Retinal pigment epithelial cell (primary cell): Measurements from ENCODE around the gene NRG3.

Source experiments
- DNase-seq: peaks from one replicate; pipeline ENCODE4 v3.0.0-alpha.2; 2010; ENCODE audit warnings: low read depth
- H3K4me3 ChIP-seq: 2 replicates; pipeline ENCODE4 v1.5.1; 2011; ENCODE audit warnings: mild to moderate bottlenecking, low read length, control low read depth, moderate library complexity
- TF ChIP-seq, protein P1 (sequence below): conservative IDR thresholded peaks from 2 replicates; pipeline ENCODE4 v1.5.1; 2011; ENCODE audit warnings: low read depth, low read length, control low read depth, inconsistent platforms

The NRG3 gene

DNA sequence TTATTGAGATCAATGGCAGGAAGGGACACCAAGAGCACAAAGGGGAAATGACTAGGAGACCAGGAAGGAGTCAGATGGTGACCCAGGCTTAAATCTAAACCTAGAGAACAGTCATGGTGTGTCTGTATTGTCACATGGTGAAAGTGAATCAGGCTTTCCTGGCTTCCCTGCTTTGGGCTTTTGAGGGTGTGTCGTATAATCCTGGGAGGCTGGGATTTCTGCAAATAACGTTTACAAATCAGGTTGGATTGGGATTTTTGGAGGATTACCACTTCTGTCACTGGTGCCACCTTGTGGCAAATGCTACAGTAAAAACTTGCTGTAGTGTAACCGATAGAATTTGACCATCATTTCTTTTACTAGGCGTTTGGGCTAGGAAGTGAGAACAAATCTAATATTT lies 502.6 kb downstream of the NRG3 start:
- no peak overlapping the region for H3K4me3 ChIP-seq
- no peak for DNase-seq
- TF ChIP-seq, protein P1, sequence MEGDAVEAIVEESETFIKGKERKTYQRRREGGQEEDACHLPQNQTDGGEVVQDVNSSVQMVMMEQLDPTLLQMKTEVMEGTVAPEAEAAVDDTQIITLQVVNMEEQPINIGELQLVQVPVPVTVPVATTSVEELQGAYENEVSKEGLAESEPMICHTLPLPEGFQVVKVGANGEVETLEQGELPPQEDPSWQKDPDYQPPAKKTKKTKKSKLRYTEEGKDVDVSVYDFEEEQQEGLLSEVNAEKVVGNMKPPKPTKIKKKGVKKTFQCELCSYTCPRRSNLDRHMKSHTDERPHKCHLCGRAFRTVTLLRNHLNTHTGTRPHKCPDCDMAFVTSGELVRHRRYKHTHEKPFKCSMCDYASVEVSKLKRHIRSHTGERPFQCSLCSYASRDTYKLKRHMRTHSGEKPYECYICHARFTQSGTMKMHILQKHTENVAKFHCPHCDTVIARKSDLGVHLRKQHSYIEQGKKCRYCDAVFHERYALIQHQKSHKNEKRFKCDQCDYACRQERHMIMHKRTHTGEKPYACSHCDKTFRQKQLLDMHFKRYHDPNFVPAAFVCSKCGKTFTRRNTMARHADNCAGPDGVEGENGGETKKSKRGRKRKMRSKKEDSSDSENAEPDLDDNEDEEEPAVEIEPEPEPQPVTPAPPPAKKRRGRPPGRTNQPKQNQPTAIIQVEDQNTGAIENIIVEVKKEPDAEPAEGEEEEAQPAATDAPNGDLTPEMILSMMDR = peak; percentile 53

DNA sequence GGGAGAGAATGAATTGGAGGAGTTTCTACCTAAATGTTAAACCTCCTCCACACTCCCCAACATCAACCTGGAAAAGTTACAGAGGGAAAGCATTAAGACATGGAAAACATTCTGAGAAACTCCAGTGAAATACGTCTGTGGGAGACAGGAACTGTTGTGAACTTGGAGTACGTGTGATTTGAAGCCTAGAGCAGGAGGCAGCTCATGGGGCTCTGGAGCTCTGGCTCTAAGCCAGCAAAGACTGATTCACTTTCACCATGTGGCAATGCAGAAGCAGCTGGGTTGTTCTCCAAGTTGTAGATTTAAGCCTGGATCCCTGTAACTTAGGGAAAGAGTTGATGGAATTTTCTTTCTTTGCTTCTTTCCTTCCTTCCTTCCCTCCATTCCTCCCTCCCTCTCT lies 503.2 kb downstream of the NRG3 start:
- DNase-seq = peak; percentile 72
- TF ChIP-seq, protein P1 = no peak
- no peak overlapping the region for H3K4me3 ChIP-seq

DNA sequence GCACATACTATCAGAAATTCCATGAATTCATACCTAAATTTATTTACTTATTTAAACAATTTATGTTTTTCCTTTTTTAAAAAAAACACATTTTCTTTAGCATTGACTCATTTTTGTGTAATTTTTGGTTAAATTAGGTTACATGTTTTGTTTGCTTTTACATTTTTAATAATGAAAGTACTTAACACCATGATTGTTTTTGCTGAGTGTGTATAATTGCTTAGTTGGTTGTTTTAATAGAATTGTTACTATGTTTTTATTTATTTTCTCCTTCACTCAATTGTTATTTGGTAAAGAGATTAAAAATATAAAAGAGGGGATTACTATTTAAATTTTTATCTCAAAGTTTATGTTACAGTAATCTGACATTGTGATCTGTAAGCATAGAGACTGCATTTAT lies 508.4 kb downstream of the NRG3 start:
- TF ChIP-seq, protein P1 = no peak
- DNase-seq = no peak
- no peak overlapping the region for H3K4me3 ChIP-seq

DNA sequence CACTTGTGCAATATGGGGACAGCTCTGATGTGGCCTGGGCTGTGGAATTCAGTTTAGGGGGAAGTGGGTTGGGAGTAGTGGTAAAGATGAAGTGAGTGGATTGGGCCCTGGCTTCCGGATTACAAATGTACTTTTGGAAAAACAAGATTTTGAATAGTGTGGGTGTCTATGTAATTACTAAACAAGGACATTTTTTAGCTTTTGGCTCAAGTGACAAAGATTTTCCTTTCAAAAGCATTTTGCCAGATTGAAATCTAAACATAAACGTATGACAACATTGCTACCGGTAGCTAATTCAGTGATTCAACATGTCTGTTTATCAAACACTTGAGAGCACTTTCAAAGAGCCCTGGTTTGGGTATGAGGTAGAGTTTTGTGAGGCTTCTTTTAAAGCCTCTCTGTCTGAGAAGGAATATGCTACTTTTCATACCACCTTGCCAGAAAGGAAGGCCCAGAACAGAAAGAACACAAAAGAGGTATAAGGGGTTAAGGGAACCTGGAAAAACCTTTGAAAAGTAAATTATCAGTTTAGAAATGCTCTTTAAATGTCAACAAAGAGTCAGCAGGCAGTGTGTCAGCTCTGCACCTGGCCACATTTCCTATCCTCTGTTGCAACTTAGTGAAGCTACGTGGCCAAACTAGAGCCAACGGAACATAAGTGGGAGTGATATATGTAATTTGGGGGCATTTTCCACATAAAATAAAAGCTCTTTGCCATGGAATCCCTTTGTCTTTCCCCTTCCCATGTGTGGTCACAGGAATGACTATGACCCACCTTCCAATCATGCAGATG lies 516.1 kb downstream of the NRG3 start:
- TF ChIP-seq, protein P1 = no peak
- no peak for DNase-seq
- H3K4me3 ChIP-seq = no peak overlapping the region

DNA sequence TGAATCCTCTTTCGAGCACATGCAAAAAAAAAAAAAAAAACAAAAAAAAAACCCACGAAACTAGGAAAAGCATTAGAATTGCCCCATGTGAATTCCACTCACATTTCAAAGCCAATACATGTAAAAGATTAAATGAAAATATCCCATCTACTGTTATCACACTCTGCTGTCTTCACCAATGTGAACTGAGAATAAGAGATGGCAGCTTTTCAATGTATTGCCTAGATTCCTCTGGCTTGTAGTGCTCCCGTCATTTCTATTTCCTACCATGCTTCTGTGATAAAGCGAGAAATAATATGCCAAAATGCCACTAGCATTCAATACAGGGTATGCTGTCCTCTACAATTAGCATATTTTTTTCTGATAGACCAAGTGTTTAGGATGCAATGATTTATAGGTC lies 517.0 kb downstream of the NRG3 start:
- TF ChIP-seq, protein P1 = no peak
- no peak for DNase-seq

DNA sequence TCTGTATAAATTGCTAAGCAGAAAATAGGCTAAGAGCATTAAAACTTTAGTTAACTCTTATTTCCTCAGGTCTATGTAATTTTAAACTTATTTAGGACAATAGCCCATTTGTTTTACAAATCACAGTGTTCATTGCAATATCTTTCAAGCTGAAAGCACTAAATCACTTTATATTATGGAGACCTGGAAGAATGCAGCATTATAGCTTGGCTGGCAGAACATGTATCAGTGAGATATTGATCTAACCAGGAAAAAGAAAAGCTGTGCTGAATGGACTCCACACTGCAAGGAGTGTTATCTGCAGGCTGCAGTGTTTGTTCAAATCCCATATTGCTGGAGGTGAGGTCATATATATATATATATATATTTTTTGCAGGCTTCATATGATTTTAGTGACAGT lies 517.5 kb downstream of the NRG3 start:
- no peak for DNase-seq
- TF ChIP-seq, protein P1 = no peak

More for the DNA sequence above, 517.0 kb downstream of the NRG3 start:
- H3K4me3 ChIP-seq = no peak overlapping the region

DNA sequence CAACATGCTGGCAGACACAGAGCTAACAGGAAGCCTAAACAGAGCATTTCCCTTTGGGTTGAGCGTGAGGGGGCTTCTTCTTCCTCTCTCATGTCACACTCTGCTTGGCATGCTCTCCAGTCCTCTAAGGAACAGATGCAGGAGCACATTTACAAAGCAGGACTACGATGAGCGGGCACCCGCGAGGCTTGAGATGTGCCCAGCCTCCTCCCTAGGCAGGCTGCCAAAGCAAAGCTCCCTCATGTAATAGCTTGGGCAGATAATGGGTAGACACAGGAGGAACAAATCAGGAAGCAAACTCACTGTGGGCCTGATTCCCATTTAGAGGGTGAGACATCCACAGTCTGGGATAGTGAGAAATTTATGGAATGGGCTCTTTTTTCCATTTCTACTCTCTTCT lies 519.1 kb downstream of the NRG3 start:
- TF ChIP-seq, protein P1 = no peak

More for the DNA sequence above, 517.5 kb downstream of the NRG3 start:
- H3K4me3 ChIP-seq = no peak overlapping the region

More for the DNA sequence above, 519.1 kb downstream of the NRG3 start:
- DNase-seq = no peak
- no peak overlapping the region for H3K4me3 ChIP-seq
